Fibroblast of skin of left biceps (primary cell): Measurements from ENCODE around the gene EXOC3.
"Not testable (repeated sequence)": the region's sequence is repeated elsewhere in the genome, so short reads cannot be mapped to it uniquely, and the experiment has no call there.

Experiments used
- DNase-seq, 2 experiments: peaks; one replicate each; pipeline ENCODE4 v3.0.0-alpha.2; 2013; ENCODE audit warnings: low read depth in 2 of 2

The EXOC3 gene

GRCh38 chr5:442335-443238 lies at the start of gene EXOC3:
EXOC3 (plus strand) TSS chr5:443176; CDS start chr5:446206, 3,030 bp downstream.
- DNase-seq: peak; percentile 18 to 29

GRCh38 chr5:393846-394275 lies 49.1 kb upstream of the EXOC3 start:
- no peak for DNase-seq

GRCh38 chr5:394671-395155 lies 48.3 kb upstream of the EXOC3 start:
- DNase-seq: no peak

- DNase-seq: no peak
Measured at GRCh38 chr5:395156-395920, 47.6 kb upstream of the EXOC3 start.

GRCh38 chr5:395921-396530 lies 47.0 kb upstream of the EXOC3 start:
- DNase-seq: no peak

GRCh38 chr5:396531-396961 lies 46.4 kb upstream of the EXOC3 start:
- no peak for DNase-seq

GRCh38 chr5:398141-398474 lies 44.9 kb upstream of the EXOC3 start:
- DNase-seq: not testable (repeated sequence)

- DNase-seq: no peak
Measured at GRCh38 chr5:398475-399295, 44.3 kb upstream of the EXOC3 start.

GRCh38 chr5:399296-400281 lies 43.4 kb upstream of the EXOC3 start:
- DNase-seq: peak; percentile 92 to 93

- DNase-seq: peak; percentile 93 to 94
Measured at GRCh38 chr5:400282-401145, 42.5 kb upstream of the EXOC3 start.

GRCh38 chr5:401146-402034 lies 41.6 kb upstream of the EXOC3 start:
- DNase-seq: no peak

GRCh38 chr5:402219-402614 lies 40.8 kb upstream of the EXOC3 start:
- not testable (repeated sequence) for DNase-seq

- DNase-seq: no peak
Measured at GRCh38 chr5:402615-403359, 40.2 kb upstream of the EXOC3 start.

GRCh38 chr5:403995-404394 lies 39.0 kb upstream of the EXOC3 start:
- DNase-seq: no peak

GRCh38 chr5:404666-405241 lies 38.2 kb upstream of the EXOC3 start:
- no peak for DNase-seq

- DNase-seq: no peak
Measured at GRCh38 chr5:405421-405820, 37.6 kb upstream of the EXOC3 start.

- no peak for DNase-seq
Measured at GRCh38 chr5:406041-406440, 36.9 kb upstream of the EXOC3 start.
